Stimulated activated CD4-positive, alpha-beta T cell treated with anti-CD3 and anti-CD28 coated beads, Interleukin-1b, Interleukin-23, amount 100 ng/mL, for 1 hour (primary cell): ENCODE data around the gene ZNRF1.
A peak's percentile ranks its signal among the peaks of the same experiment; 100 is the strongest.
"Not testable (repeated sequence)": the region's sequence is repeated elsewhere in the genome, so short reads cannot be mapped to it uniquely, and the experiment has no call there.

Source experiments
- DNase-seq, 2 donors: peaks; one replicate each; pipeline ENCODE4 v3.0.0-alpha.2; 2020; ENCODE audit warnings: low read depth in 2 of 2

ZNRF1 gene

GRCh38 chr16:74998481-74999218 lies at the start of gene ZNRF1:
ZNRF1 (plus strand) TSS chr16:74999024; CDS start chr16:74999672, 648 bp downstream.
- DNase-seq: peak; percentile 59 to 79

- DNase-seq: no peak
Measured at GRCh38 chr16:74949309-74949708, 49.5 kb upstream of the ZNRF1 start.

GRCh38 chr16:74950511-74950910 lies 48.3 kb upstream of the ZNRF1 start:
- DNase-seq: no peak

- no peak for DNase-seq
Measured at GRCh38 chr16:74951206-74951605, 47.6 kb upstream of the ZNRF1 start.

GRCh38 chr16:74951681-74952080 lies 47.1 kb upstream of the ZNRF1 start:
- DNase-seq: no peak

GRCh38 chr16:74954763-74955162 lies 44.1 kb upstream of the ZNRF1 start:
- no peak for DNase-seq

GRCh38 chr16:74973304-74973703 lies 25.5 kb upstream of the ZNRF1 start:
- DNase-seq: no peak

GRCh38 chr16:74975591-74975990 lies 23.2 kb upstream of the ZNRF1 start:
- no peak for DNase-seq

- no peak for DNase-seq
Measured at GRCh38 chr16:74982256-74982655, 16.6 kb upstream of the ZNRF1 start.

GRCh38 chr16:74984194-74984528 lies 14.7 kb upstream of the ZNRF1 start:
- no peak for DNase-seq

- peak; percentile 93 for DNase-seq
Measured at GRCh38 chr16:74984529-74985296, 14.1 kb upstream of the ZNRF1 start, which contains the start of gene WDR59. WDR59 (minus strand) TSS chr16:74985123; CDS start chr16:74985017, 106 bp downstream.

- no peak for DNase-seq
Measured at GRCh38 chr16:74987027-74987681, 11.7 kb upstream of the ZNRF1 start.

GRCh38 chr16:74989864-74990263 lies 9.0 kb upstream of the ZNRF1 start:
- not testable (repeated sequence) for DNase-seq

GRCh38 chr16:74990832-74991231 lies 8.0 kb upstream of the ZNRF1 start:
- DNase-seq: no peak

GRCh38 chr16:74991268-74991592 lies 7.6 kb upstream of the ZNRF1 start:
- no peak for DNase-seq

- DNase-seq: no peak
Measured at GRCh38 chr16:74991593-74992403, 7.0 kb upstream of the ZNRF1 start.

GRCh38 chr16:74995986-74996385 lies 2.8 kb upstream of the ZNRF1 start:
- DNase-seq: no peak

GRCh38 chr16:74997042-74997491 lies 1.8 kb upstream of the ZNRF1 start:
- DNase-seq: no peak

- DNase-seq: no peak
Measured at GRCh38 chr16:74999219-74999608, 390 bp downstream of the ZNRF1 start.

- DNase-seq: peak; percentile 20 to 21
Measured at GRCh38 chr16:74999609-75000480, 1.0 kb downstream of the ZNRF1 start.
